ENCODE data around the gene FMNL2. TPM values are rescaled to one million over a fixed set of nuclear protein-coding genes. Genes with fewer than 3 reads are reported as not detected.

Gene FMNL2
- total RNA-seq, 1 experiment from 2014 or later: 28.1 TPM

- no peak overlapping the region for H3K4me2 ChIP-seq (ENCODE audit: low read length)
- H3K9ac ChIP-seq (ENCODE audit: low read length): no peak overlapping the region
- ChIA-PET POLR2A (no interaction called here), CTCF (no interaction called here), RAD21 (ENCODE audit: low non-redundant PET in 1 of 2, low total read pairs in 2 of 2, uncharacterized antibody in 2 of 2, unreplicated experiment in 2 of 2) (no interaction called here)
- H3K9me2 ChIP-seq (ENCODE audit: insufficient read depth): no peaks in the 10 kb centered on the region
- no peak overlapping the region for H3K4me3 ChIP-seq (replicated peaks in 1 of 2; ENCODE audit: low read depth in 1 of 2, low read length in 2 of 2)
- H3K27me3 ChIP-seq (ENCODE audit: insufficient read depth, low read length): no peaks in the 10 kb centered on the region
- H3K79me2 ChIP-seq (ENCODE audit: insufficient read depth, low read length): peaks cover 24% of the 10 kb centered on the region; the same call in 1 of the 2 replicates
- H3K9me3 ChIP-seq (ENCODE audit: control insufficient read depth in 1 of 2, insufficient read depth in 1 of 2, low read depth in 1 of 2, low read length in 2 of 2): no peaks in the 10 kb centered on the region
- no peak for ATAC-seq
- H2AFZ ChIP-seq (ENCODE audit: low read depth, low read length, poor library complexity, severe bottlenecking): no peak overlapping the region
- DNase-seq (ENCODE audit: low read depth, low spot score): no peak
- TF ChIP-seq TCF7L2 (IDR thresholded peaks at IDR 0.05; ENCODE audit: borderline replicate concordance, extremely low read depth, insufficient read depth, insufficient read length): no peak
- TF ChIP-seq EZH2phosphoT487 (IDR thresholded peaks at IDR 0.05; ENCODE audit: borderline replicate concordance): no peak
- no peak for TF ChIP-seq EGR1 (IDR thresholded peaks at IDR 0.05; ENCODE audit: low read depth)
- TF ChIP-seq JUND (IDR thresholded peaks at IDR 0.05): no peak
- no peak for TF ChIP-seq ELF1 (IDR thresholded peaks at IDR 0.05; ENCODE audit: borderline replicate concordance, low read depth)
- TF ChIP-seq, protein P1, sequence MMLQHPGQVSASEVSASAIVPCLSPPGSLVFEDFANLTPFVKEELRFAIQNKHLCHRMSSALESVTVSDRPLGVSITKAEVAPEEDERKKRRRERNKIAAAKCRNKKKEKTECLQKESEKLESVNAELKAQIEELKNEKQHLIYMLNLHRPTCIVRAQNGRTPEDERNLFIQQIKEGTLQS (IDR thresholded peaks at IDR 0.05): no peak
- no peak for TF ChIP-seq POLR2AphosphoS5 (IDR thresholded peaks at IDR 0.05; ENCODE audit: low read depth, low read length)
- no peak for TF ChIP-seq ZFX (IDR thresholded peaks at IDR 0.05)
- no peak for TF ChIP-seq SIN3A (IDR thresholded peaks at IDR 0.05; ENCODE audit: low read depth)
- no peak for TF ChIP-seq EZH2 (IDR thresholded peaks at IDR 0.05)
- TF ChIP-seq CBX3 (IDR thresholded peaks at IDR 0.05; ENCODE audit: low read depth): no peak
- no peak for TF ChIP-seq FOSL1 (IDR thresholded peaks at IDR 0.05; ENCODE audit: low read depth)
- TF ChIP-seq, protein P2, sequence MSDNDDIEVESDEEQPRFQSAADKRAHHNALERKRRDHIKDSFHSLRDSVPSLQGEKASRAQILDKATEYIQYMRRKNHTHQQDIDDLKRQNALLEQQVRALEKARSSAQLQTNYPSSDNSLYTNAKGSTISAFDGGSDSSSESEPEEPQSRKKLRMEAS (IDR thresholded peaks at IDR 0.05): no peak
- TF ChIP-seq, protein P3, sequence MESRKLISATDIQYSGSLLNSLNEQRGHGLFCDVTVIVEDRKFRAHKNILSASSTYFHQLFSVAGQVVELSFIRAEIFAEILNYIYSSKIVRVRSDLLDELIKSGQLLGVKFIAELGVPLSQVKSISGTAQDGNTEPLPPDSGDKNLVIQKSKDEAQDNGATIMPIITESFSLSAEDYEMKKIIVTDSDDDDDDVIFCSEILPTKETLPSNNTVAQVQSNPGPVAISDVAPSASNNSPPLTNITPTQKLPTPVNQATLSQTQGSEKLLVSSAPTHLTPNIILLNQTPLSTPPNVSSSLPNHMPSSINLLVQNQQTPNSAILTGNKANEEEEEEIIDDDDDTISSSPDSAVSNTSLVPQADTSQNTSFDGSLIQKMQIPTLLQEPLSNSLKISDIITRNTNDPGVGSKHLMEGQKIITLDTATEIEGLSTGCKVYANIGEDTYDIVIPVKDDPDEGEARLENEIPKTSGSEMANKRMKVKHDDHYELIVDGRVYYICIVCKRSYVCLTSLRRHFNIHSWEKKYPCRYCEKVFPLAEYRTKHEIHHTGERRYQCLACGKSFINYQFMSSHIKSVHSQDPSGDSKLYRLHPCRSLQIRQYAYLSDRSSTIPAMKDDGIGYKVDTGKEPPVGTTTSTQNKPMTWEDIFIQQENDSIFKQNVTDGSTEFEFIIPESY (IDR thresholded peaks at IDR 0.05; ENCODE audit: extremely low read depth, insufficient replicate concordance, low read length): no peak
- no peak for TF ChIP-seq CEBPB (IDR thresholded peaks at IDR 0.05; ENCODE audit: low read depth)
- H4K20me1 ChIP-seq (ENCODE audit: insufficient read depth): no peaks in the 10 kb centered on the region
- no peaks in the 10 kb centered on the region for H3K36me3 ChIP-seq (ENCODE audit: control insufficient read depth in 1 of 2, insufficient read depth in 2 of 2, low read length in 2 of 2)
- no TSS peak for BruUV-seq (replicated peaks)
- H3K27ac ChIP-seq (ENCODE audit: low read depth, low read length): no peak overlapping the region
- H3K4me1 ChIP-seq (ENCODE audit: control insufficient read depth in 1 of 2, insufficient read depth in 2 of 2, low read length in 2 of 2): peaks cover 23 to 60% of the 10 kb centered on the region in 2 experiments
- intact Hi-C loops (cut with micrococcal nuclease): no loop called here
Observed at GRCh38 chr2:152499896-152500735, 165.1 kb downstream of the FMNL2 start.

Data from HCT116 (cell line).